ENCODE results near the gene HMCN2. TPM values are rescaled to one million over a fixed set of nuclear protein-coding genes. Genes with fewer than 3 reads are reported as not detected.

Gene HMCN2
- total RNA-seq, 2 experiments from 2014 or later = not detected

DNA sequence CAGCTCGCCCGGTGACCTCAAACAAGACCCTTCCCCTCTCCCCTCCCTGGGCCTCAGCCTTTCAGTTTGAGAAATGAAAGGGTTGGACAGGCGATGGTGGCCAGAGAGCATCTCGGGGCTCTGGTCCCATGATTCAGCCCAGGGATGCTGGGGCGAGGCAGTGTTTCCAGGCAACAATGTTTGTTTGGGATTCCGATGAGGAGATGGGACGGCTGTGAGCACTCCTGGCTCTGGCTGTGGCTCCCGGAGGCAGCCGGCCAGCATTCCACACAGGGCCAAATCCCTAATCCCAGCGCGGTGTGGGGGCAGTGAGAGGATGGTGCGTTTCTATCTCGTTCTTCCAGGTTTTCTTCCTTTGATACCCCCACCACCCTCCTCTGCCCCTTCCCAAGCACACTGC is 66.0 kb downstream of the HMCN2 start:
- DNase-seq (ENCODE audit: low spot score) = no peak
- Histone ChIP-seq H3K4me2 (ENCODE audit: low read length) (no peak overlapping the region), H4K20me1 (ENCODE audit: insufficient read depth, low read length) (no peaks in the 10 kb centered on the region), H3K9me2 (ENCODE audit: insufficient read depth, low read length) (no peaks in the 10 kb centered on the region), H2AFZ (ENCODE audit: low read length) (no peak overlapping the region), H3K27ac (ENCODE audit: low read depth, low read length, poor library complexity, severe bottlenecking) (no peak overlapping the region), H3K79me2 (ENCODE audit: insufficient read depth, low read depth, low read length) (no peaks in the 10 kb centered on the region), H3K9me3 (ENCODE audit: low read length) (no peaks in the 10 kb centered on the region), H3K36me3 (ENCODE audit: insufficient read depth, low read length) (no peaks in the 10 kb centered on the region), H3K4me1 (ENCODE audit: insufficient read depth, low read length, poor library complexity, severe bottlenecking) (no peaks in the 10 kb centered on the region), H3K4me3 (ENCODE audit: low read depth, low read length, poor library complexity, severe bottlenecking) (no peak overlapping the region)
- POLR2A ChIA-PET = no interaction called here
- CTCF ChIA-PET (ENCODE audit: unreplicated experiment) = no interaction called here
- no TSS peak for BruUV-seq (replicated peaks)
- intact Hi-C loops (cut with micrococcal nuclease; ENCODE audit: unreplicated experiment) = no loop called here
- TF ChIP-seq EZH2phosphoT487 (IDR thresholded peaks at IDR 0.05; ENCODE audit: borderline replicate concordance, low read depth, low read length) = no peak
- TF ChIP-seq, protein P1, sequence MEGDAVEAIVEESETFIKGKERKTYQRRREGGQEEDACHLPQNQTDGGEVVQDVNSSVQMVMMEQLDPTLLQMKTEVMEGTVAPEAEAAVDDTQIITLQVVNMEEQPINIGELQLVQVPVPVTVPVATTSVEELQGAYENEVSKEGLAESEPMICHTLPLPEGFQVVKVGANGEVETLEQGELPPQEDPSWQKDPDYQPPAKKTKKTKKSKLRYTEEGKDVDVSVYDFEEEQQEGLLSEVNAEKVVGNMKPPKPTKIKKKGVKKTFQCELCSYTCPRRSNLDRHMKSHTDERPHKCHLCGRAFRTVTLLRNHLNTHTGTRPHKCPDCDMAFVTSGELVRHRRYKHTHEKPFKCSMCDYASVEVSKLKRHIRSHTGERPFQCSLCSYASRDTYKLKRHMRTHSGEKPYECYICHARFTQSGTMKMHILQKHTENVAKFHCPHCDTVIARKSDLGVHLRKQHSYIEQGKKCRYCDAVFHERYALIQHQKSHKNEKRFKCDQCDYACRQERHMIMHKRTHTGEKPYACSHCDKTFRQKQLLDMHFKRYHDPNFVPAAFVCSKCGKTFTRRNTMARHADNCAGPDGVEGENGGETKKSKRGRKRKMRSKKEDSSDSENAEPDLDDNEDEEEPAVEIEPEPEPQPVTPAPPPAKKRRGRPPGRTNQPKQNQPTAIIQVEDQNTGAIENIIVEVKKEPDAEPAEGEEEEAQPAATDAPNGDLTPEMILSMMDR (conservative IDR thresholded peaks at IDR 0.05; ENCODE audit: low read length) = no peak

DNA sequence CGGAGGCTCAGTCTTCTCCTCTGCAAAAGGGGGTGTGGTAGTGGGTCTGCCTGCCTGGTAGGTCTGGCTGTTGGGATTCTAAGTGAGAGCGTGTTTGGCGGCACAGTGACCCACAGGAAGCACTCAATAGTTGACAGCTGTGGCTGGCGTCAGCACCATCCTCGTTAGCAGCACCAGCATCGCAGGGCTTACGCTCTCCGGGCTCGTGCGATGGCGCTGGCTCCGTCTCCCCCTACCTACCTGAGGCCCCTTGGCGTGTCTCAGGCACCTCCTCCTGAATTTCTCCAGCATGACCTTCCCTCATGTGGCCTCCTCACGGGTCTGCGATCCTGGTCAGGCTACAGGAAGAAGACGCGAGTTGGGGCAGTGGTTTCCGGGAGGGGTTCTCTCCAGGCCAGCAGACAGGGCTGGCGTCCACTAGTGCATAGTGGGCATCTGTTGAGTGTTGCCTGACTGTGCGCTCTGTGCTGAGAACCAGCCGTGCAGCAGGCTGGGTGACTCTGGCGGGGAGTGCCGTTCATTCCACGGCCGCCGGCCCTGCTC is 66.9 kb downstream of the HMCN2 start:
- no peaks in the 10 kb centered on the region for H3K4me1 ChIP-seq (ENCODE audit: insufficient read depth, low read length, poor library complexity, severe bottlenecking)
- no peaks in the 10 kb centered on the region for H3K9me2 ChIP-seq (ENCODE audit: insufficient read depth, low read length)
- H3K9me3 ChIP-seq (ENCODE audit: low read length) = no peaks in the 10 kb centered on the region
- DNase-seq (ENCODE audit: low spot score) = no peak
- CTCF ChIA-PET (ENCODE audit: unreplicated experiment) = no interaction called here
- no peak overlapping the region for H3K4me3 ChIP-seq (ENCODE audit: low read depth, low read length, poor library complexity, severe bottlenecking)
- no TSS peak for BruUV-seq (replicated peaks)
- no peak overlapping the region for H2AFZ ChIP-seq (ENCODE audit: low read length)
- intact Hi-C loops (cut with micrococcal nuclease; ENCODE audit: unreplicated experiment) = no loop called here
- no peaks in the 10 kb centered on the region for H3K79me2 ChIP-seq (ENCODE audit: insufficient read depth, low read depth, low read length)
- POLR2A ChIA-PET = no interaction called here
- TF ChIP-seq, protein P1 (conservative IDR thresholded peaks at IDR 0.05; ENCODE audit: low read length) = no peak
- TF ChIP-seq EZH2phosphoT487 (IDR thresholded peaks at IDR 0.05; ENCODE audit: borderline replicate concordance, low read depth, low read length) = no peak
- no peaks in the 10 kb centered on the region for H3K36me3 ChIP-seq (ENCODE audit: insufficient read depth, low read length)
- no peak overlapping the region for H3K4me2 ChIP-seq (ENCODE audit: low read length)
- no peak overlapping the region for H3K27ac ChIP-seq (ENCODE audit: low read depth, low read length, poor library complexity, severe bottlenecking)
- H4K20me1 ChIP-seq (ENCODE audit: insufficient read depth, low read length) = no peaks in the 10 kb centered on the region

DNA sequence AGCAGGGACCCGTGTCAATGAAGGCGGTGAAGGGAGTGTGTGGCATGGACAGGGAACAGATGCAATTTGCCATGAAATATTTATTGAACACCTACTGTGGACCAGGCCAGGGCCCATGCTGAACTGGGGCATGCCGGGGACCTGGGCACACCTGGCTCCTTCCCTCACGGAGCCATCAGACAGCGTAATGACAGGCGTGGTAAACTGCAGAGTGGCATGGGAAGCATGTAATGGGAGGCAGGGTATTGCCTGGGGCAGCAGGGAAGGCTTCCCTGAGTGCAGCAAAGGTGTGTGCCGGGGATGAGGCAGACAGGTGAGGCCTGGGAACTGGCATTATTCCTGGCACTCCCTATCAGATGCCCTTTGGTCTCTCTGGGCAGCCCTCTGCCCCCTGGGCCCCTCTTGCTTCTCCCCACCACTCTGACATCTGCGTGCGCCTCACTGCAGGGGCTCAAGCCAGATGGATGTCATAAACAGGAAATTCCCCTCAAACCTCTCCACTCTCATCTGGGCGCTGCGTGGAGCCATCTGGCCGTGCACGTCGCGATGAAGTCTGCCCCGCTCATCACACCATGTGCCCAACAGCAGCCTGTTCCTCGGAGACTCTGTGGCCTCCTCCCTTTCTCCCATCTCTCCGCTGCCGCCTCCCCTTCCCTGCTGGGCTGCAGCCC is 67.6 kb downstream of the HMCN2 start:
- no peak for DNase-seq (ENCODE audit: low spot score)
- Histone ChIP-seq H3K4me3 (ENCODE audit: low read depth, low read length, poor library complexity, severe bottlenecking) (no peak overlapping the region), H3K4me2 (ENCODE audit: low read length) (no peak overlapping the region), H3K9me2 (ENCODE audit: insufficient read depth, low read length) (no peaks in the 10 kb centered on the region), H3K9me3 (ENCODE audit: low read length) (no peaks in the 10 kb centered on the region), H3K79me2 (ENCODE audit: insufficient read depth, low read depth, low read length) (no peaks in the 10 kb centered on the region), H3K4me1 (ENCODE audit: insufficient read depth, low read length, poor library complexity, severe bottlenecking) (no peaks in the 10 kb centered on the region), H2AFZ (ENCODE audit: low read length) (no peak overlapping the region), H4K20me1 (ENCODE audit: insufficient read depth, low read length) (no peaks in the 10 kb centered on the region), H3K27ac (ENCODE audit: low read depth, low read length, poor library complexity, severe bottlenecking) (no peak overlapping the region), H3K36me3 (ENCODE audit: insufficient read depth, low read length) (no peaks in the 10 kb centered on the region)
- TF ChIP-seq, protein P1 (conservative IDR thresholded peaks at IDR 0.05; ENCODE audit: low read length) = no peak
- TF ChIP-seq EZH2phosphoT487 (IDR thresholded peaks at IDR 0.05; ENCODE audit: borderline replicate concordance, low read depth, low read length) = no peak
- ChIA-PET POLR2A (no interaction called here), CTCF (ENCODE audit: unreplicated experiment) (no interaction called here)
- no TSS peak for BruUV-seq (replicated peaks)
- intact Hi-C loops (cut with micrococcal nuclease; ENCODE audit: unreplicated experiment) = no loop called here

Measured in OCI-LY7 (cell line).